Activated T-helper 1 cell treated with anti-CD3 and anti-CD28 coated beads, Interleukin-2, amount 50 U/mL, for 16 hours (primary cell): ENCODE data around the gene RICTOR.
A peak's percentile ranks its signal among the peaks of the same experiment; 100 is the strongest.

Experiments
- DNase-seq, 2 donors: peaks; one replicate each; pipeline ENCODE4 v3.0.0-alpha.2; 2020; ENCODE audit warnings: low read depth in 1 of 2, low spot score in 1 of 2

Gene RICTOR

DNA sequence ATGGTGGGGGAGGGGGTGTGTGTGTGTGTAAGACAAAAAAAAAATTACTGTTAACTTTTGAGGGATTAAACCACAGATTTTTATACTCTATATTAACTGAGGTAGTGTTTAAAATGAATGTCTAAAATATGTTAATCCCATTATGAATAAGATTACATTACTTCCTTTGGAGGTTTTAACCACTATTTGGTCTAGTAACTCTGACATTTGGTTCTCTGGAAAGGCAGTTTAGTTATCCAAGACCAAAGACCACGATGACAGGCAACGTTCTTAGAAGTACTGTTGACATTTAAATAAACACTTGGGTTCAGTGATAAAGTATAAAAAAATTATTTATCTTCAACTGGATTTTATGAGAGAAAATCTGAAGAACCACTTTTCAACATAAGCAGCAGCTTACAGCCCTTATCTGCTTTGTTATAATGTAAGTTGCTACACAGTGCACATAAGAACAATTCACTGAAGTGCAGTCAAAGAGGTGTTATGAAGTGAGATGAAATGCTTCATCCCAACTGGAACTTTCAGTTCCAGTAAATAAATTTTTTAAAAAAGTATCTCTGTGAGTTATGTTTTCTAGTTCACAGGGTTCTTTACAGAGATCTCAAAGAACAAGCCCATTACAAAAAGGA lies 133.9 kb downstream of the RICTOR start:
- DNase-seq = no peak

DNA sequence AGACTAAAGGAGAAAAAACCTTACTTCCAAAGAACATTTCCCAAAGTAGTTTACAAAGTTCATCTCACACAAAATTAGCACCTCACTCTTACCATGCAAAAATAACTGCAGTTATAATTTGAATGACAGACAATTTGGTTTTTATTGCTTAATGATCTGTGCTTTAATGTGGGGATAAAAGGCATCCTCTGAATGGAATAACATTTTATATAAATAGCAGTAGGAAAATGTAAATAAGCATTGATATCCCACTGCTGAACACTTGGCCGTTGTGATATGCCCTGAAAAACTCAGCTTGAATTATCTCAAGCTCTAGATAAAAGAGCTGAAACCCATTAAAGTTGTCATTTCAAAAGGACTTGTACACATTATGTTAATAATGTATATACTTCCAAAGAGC lies 135.2 kb downstream of the RICTOR start:
- DNase-seq = no peak

GRCh38 chr5:38938424-38938823 lies 135.8 kb downstream of the RICTOR start:
- DNase-seq = no peak

DNA sequence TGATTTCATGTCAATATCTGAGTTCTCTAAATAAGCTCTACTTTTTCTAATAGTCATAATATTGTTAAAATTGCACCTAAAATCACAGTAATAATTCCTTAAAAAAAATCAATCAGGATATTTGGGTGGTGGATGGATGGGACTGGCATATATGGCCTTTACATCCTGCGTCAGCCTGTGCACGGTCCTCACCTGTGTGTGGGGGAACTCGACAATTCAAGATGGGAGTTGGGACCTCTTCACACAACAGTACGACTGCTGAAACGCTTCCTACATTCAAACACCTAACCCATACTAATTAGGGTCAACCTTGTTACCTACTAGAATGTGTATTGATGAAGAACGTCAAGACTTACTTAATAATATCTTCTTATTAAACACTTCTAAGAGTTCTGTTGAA lies 137.9 kb downstream of the RICTOR start:
- DNase-seq = no peak

DNA sequence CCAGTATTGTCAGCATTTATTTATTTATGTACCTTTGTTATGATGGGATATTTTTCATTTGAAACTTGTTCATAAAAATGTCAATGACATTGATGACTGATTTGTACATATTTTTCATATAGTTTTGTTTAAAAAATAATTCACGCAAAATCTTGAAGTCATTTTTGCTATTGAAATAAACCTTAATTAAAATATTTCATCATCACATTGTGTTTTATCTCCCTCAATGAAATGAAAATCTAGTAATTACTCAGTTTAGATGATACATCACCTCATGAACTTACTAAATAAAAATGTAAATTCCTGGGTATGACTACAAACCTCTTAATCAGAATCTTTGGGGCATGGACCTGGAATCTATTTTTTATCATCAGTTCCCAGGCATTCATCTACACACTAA lies 138.8 kb downstream of the RICTOR start:
- no peak for DNase-seq

DNA sequence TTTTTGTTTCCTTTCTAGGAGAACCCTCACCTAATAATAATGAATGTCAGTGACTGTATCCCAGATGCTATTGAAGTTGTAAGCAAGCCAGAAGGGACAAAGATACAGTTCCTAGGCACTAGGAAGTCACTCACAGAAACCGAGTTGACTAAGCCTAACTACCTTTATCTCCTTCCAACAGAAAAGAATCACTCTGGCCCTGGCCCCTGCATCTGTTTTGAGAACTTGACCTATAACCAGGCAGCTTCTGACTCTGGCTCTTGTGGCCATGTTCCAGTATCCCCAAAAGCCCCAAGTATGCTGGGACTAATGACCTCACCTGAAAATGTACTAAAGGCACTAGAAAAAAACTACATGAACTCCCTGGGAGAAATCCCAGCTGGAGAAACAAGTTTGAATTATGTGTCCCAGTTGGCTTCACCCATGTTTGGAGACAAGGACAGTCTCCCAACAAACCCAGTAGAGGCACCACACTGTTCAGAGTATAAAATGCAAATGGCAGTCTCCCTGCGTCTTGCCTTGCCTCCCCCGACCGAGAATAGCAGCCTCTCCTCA lies 141.3 kb downstream of the RICTOR start:
- DNase-seq = no peak

DNA sequence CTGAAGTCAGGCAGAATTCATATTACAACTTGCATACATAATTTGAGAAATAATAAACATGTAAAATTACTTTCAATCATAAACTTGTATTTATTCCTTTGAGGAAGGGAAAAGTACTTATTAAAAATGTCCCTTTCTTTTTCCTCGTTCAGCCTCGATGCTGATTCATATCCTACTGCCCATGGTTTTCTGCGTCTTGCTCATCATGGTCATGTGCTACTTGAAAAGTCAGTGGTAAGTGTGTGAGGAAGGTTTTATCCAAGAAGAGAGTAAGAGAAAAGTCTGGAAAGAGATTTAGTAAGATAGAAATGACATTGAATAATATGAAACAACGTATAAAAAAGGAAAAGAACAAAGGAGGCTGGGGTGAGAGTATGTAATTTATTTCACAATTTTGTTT lies 142.5 kb downstream of the RICTOR start:
- DNase-seq = no peak

- no peak for DNase-seq
Measured at GRCh38 chr5:38929838-38930237, 144.4 kb downstream of the RICTOR start.

DNA sequence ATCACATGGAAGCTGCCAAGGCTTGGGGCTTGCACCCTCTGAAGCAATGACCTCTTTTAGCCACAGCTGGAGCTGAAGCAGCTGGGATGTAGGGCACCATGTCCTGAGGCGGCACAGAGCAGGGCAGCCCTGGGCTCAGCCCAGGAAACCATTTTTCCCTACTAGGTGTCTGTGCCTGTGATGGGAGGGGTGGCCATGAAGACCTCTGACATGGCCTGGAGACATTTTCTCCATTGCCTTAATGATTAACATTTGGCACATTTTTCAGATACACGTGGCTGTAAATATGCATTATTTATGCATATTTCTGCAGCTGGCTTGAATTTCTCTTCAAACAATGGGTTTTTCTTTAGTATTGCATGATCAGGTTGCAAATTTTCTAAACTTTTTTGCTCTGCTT lies 146.7 kb downstream of the RICTOR start:
- no peak for DNase-seq

GRCh38 chr5:38926121-38926520 lies 148.1 kb downstream of the RICTOR start:
- DNase-seq = no peak

DNA sequence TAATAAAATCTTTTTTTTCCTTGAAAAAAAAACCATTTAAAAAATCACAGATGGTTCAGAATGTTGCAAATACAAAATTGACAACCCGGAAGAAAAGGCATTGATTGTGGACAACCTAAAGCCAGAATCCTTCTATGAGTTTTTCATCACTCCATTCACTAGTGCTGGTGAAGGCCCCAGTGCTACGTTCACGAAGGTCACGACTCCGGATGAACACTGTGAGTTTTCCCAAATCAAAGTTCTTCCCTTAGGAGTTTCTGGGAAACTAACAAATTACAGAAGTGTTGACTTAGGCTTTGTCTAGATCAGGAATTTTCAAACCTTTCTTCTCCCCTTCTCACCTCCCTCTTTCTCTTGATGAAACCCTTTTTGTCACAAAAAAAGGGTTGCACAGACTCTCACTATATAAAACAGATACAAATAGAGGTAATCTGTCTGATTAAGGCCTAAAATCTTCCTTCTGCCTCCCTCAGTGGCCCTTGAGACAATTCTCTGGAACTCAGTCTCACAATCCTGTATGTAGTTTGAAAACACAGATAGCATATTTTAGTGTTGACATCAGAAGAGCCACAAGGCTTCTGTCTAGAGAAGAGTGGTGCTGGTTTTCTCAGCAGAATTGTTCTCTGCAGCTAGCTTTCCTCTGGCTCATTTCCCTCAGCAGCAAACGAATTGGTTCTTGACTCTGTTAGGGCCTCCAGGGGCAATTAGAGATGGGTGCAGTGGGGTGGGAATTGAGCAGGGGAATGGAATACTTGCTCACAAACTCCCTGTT lies 148.9 kb downstream of the RICTOR start:
- no peak for DNase-seq

DNA sequence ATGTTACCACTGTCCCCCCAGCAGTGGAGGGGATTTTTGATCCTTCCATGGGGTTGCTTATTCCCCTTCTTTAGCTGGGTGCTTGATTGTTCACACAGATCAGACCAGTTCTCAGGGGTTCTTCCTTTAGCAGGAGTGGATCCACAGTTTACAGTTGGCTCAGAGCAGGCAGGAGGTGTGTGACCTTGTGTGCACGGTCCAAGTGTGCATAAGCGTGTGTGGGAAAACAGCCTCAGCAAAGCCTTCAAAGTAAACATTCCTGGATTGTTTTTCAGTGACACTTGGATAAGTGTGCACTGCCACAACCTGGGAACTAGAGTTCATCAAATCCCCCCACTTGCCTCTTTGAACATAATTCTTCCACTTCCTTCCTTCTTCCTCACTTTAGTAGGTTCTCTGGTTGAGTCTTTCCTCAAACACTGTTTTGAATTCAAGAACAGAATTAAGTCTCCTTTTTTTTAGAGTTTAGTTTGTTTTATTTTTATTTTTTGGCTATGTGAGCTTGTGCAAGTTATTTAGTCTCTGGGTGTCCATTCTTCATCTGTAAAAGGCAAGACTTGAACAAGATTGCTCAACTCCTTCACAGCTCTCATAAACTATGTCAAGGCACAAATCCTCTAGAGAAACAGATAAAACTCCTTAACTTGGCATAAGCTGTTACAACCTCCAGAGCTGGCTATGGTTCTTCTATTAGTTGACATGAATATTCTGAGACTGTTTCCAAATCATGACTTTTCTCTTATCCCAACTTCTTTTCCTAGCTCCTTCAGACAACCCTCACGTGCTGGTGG lies 150.3 kb downstream of the RICTOR start:
- no peak for DNase-seq

DNA sequence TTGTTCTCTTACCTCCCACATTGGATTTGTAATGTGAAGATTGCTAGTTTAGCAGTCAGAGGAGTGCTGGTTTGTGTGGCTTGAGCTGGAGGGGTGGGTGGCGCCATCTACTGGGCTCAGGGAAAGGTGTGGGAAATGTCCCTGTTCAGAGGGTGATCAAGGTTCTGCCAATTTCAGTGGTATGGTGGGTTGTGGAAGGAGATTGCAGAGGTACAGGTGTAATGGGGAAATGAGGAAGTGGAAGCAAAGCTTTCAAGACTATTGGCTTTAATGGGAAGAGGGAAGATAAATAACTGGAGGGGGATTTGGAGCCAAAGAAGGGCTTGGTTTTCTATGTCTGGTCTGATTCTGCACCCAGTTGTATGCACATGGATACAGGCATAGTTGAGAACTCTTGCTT lies 152.0 kb downstream of the RICTOR start:
- peak in 1 of 2 donors; percentile 13 for DNase-seq

DNA sequence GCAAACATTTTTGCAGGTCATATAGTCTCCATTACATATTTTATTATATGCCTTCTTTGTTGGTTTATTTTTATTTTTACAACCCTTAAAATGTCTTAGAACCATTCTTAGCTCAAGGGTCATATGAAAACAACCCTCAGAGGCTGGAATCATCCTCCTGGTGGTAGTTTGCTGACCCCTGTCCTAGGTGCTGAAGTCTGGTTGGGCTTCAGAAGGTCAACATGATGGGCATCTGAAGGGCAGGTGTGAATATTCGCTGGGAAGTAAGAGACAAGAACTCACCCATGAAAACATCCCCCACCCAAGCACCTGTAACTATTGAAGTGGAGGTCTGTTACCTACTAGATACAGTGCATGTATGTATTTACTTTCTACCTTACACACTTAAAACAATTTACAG lies 153.0 kb downstream of the RICTOR start:
- DNase-seq = no peak

DNA sequence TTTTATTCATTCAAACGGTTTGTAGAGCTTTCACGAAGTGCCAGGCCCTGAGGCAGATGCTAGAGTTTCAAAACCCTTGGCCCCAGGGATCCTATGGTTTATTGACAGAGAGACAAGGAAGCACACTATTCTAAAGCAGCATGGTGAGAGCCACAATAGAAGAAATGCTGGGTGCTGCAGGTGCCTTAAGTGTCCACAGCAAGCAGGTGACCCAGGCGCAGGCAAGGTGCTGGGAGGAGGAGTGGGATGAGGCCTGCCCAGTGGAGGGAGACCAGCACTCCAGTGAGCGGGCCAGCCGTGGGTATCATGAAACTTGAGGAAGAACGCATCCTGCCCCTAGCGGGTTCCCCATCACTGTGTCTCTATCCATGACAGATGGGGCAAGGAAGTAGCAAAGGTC lies 157.4 kb downstream of the RICTOR start:
- no peak for DNase-seq

DNA sequence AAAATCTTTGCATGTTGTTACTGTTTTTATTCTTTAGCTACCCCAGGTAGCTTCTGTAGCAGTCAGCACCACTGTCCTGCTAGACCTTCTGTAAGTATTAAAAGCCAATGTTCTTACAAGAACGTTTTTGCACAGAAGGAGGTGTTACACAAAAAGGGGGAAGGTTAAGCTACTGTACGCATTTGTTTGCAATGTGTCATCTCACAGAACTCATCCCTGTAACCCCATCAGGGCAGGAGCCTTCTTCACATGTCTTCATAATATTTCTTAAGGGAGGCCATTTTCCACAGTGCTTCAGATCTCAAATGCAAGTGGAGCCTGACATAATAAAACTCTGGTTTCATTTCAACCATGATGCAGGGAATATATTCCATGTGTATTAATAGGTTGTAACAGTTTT lies 160.5 kb downstream of the RICTOR start:
- DNase-seq = no peak

DNA sequence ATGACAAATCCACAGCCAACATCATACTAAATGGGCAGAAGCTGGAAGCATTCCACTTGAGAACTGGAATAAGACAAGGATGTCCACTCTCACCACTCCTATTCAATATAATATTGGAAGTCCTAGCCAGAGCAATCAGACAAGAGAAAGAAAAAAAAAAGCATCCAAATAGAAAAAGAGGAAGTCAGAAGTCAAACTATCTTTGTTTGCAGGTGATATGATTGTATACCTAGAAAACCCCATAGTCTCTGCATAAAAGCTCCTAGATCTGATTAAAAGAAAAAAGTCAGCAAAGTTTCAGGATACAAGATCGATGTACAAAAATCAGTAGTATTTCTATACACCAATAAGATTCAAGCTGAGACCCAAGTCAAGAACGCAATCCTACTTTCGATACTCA lies 162.3 kb downstream of the RICTOR start:
- DNase-seq = no peak

GRCh38 chr5:38906503-38906902 lies 167.7 kb downstream of the RICTOR start:
- DNase-seq = no peak

- DNase-seq = no peak
Measured at GRCh38 chr5:38905516-38905915, 168.7 kb downstream of the RICTOR start.

GRCh38 chr5:38899936-38900335 lies 174.3 kb downstream of the RICTOR start:
- no peak for DNase-seq

- DNase-seq = no peak
Measured at GRCh38 chr5:38896760-38897159, 177.4 kb downstream of the RICTOR start.

GRCh38 chr5:38892363-38892762 lies 181.8 kb downstream of the RICTOR start:
- DNase-seq = no peak
